Adipocyte (in vitro differentiated cells): Measurements from ENCODE around the gene IRAK3.
"Not testable (repeated sequence)": the region's sequence is repeated elsewhere in the genome, so short reads cannot be mapped to it uniquely, and the experiment has no call there.

Source experiments
- DNase-seq: peaks from one replicate; pipeline ENCODE4 v3.0.0-alpha.2; 2015; ENCODE audit warnings: low read depth
- H3K27me3 ChIP-seq: replicated peaks from 2 replicates; pipeline ENCODE4 v1.7.0; 2013; ENCODE audit warnings: mild to moderate bottlenecking, low read length, moderate library complexity; ENCODE audit not compliant: control insufficient read depth, insufficient read depth
- H3K36me3 ChIP-seq: 2 replicates; pipeline ENCODE4 v1.7.0; 2013; ENCODE audit warnings: low read length, mild to moderate bottlenecking, moderate library complexity; ENCODE audit not compliant: control insufficient read depth, insufficient read depth, severe bottlenecking
- H3K4me1 ChIP-seq: 2 replicates; pipeline ENCODE4 v1.7.0; 2013; ENCODE audit warnings: mild to moderate bottlenecking, low read length, moderate library complexity; ENCODE audit not compliant: control insufficient read depth, insufficient read depth
- H3K4me3 ChIP-seq: 2 replicates; pipeline ENCODE4 v1.7.0; 2013; ENCODE audit warnings: mild to moderate bottlenecking, low read length, moderate library complexity
- H3K9ac ChIP-seq: 2 replicates; pipeline ENCODE4 v1.7.0; 2013; ENCODE audit warnings: mild to moderate bottlenecking, low read length, moderate library complexity
- H3K9me3 ChIP-seq: 2 replicates; pipeline ENCODE4 v1.7.0; 2013; ENCODE audit warnings: mild to moderate bottlenecking, low read length, moderate library complexity; ENCODE audit not compliant: control insufficient read depth

IRAK3 gene

GRCh38 chr12:66217342-66217917 is 28.4 kb downstream of the IRAK3 start:
- Histone ChIP-seq H3K4me1 (peaks cover 8% of the 10 kb centered on the region), H3K9ac (no peak overlapping the region), H3K4me3 (no peak overlapping the region), H3K27me3 (no peaks in the 10 kb centered on the region), H3K36me3 (peaks cover 76% of the 10 kb centered on the region), H3K9me3 (peaks cover 8% of the 10 kb centered on the region)
- DNase-seq = no peak

GRCh38 chr12:66228462-66228861 is 39.4 kb downstream of the IRAK3 start:
- Histone ChIP-seq H3K9ac (no peak overlapping the region), H3K4me1 (no peaks in the 10 kb centered on the region), H3K27me3 (no peaks in the 10 kb centered on the region), H3K4me3 (no peak overlapping the region), H3K9me3 (no peaks in the 10 kb centered on the region), H3K36me3 (peaks cover 85% of the 10 kb centered on the region)
- no peak for DNase-seq

DNA sequence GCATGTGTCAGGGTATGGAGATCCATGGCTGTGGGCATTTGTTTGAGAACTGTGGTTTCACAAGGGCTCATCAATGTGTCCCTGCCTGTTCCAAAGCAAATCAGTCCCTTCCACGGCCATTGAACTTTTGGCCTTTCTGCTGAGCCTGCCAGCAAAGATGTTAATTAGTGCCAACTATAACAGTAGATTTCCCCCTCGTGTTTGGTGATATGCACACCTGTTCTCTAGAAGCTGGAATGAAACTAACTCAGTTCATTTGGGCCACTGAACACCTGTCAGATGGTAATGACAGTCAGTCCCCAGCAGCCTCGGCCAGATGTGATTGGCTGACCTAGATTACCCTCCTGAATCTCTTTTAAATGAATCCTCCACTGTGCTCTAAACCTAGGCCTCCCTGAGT is 43.2 kb downstream of the IRAK3 start:
- no peak overlapping the region for H3K9ac ChIP-seq
- no peaks in the 10 kb centered on the region for H3K9me3 ChIP-seq
- H3K4me1 ChIP-seq = peaks cover 18% of the 10 kb centered on the region
- DNase-seq = no peak
- H3K27me3 ChIP-seq = no peaks in the 10 kb centered on the region
- no peak overlapping the region for H3K4me3 ChIP-seq
- H3K36me3 ChIP-seq = peaks cover 52% of the 10 kb centered on the region

- not testable (repeated sequence) for H3K9me3 ChIP-seq, DNase-seq, H3K4me3 ChIP-seq, H3K27me3 ChIP-seq
- Histone ChIP-seq H3K4me1 (peaks cover 21% of the 10 kb centered on the region), H3K9ac (peak overlapping the region; percentile 67), H3K36me3 (peaks cover 35% of the 10 kb centered on the region)
Observed at GRCh38 chr12:66234037-66234693, 45.2 kb downstream of the IRAK3 start.

GRCh38 chr12:66234773-66235625 is 46.0 kb downstream of the IRAK3 start:
- H3K36me3 ChIP-seq = peaks cover 26% of the 10 kb centered on the region
- H3K9ac ChIP-seq = peak overlapping the region; percentile 88
- H3K27me3 ChIP-seq, H3K9me3 ChIP-seq: not testable (repeated sequence)
- peak overlapping the region; percentile 83 for H3K4me3 ChIP-seq
- DNase-seq = peak; percentile 66
- peaks cover 28% of the 10 kb centered on the region for H3K4me1 ChIP-seq

- no peaks in the 10 kb centered on the region for H3K27me3 ChIP-seq
- H3K9ac ChIP-seq = peak overlapping the region; percentile 88
- no peaks in the 10 kb centered on the region for H3K9me3 ChIP-seq
- H3K4me1 ChIP-seq = peaks cover 34% of the 10 kb centered on the region
- H3K36me3 ChIP-seq = peaks cover 19% of the 10 kb centered on the region
- peak; percentile 29 for DNase-seq
- H3K4me3 ChIP-seq = peak overlapping the region; percentile 83
Observed at GRCh38 chr12:66235626-66236281, 46.7 kb downstream of the IRAK3 start.

- not testable (repeated sequence) for H3K27me3 ChIP-seq, DNase-seq, H3K9me3 ChIP-seq
- peaks cover 39% of the 10 kb centered on the region for H3K4me1 ChIP-seq
- peak overlapping the region; percentile 83 for H3K4me3 ChIP-seq
- peak overlapping the region; percentile 88 for H3K9ac ChIP-seq
- peaks cover 14% of the 10 kb centered on the region for H3K36me3 ChIP-seq
Observed at GRCh38 chr12:66236282-66236675, 47.3 kb downstream of the IRAK3 start.

DNA sequence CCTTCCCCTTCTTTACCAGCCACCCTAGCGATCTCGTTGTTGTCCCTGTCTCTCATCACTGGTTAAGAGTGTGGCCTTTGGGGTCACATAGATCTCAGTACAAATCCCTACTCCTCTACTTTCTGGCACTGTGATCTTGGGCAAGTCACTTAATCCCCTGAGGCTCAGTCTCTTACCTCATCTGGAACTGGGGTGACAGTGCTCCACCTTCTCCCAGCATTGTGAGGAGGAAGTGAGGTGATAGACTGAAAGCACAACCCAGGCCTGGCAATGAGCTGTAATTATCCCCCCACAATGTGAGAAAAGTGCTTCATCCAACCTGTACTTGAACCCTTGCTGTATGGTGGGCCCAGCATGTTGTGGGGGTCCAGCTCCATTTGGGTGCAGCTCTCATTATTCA is 48.0 kb downstream of the IRAK3 start:
- peaks cover 44% of the 10 kb centered on the region for H3K4me1 ChIP-seq
- no peak overlapping the region for H3K9ac ChIP-seq
- H3K36me3 ChIP-seq = peaks cover 7% of the 10 kb centered on the region
- DNase-seq = no peak
- H3K4me3 ChIP-seq = no peak overlapping the region
- no peaks in the 10 kb centered on the region for H3K9me3 ChIP-seq
- H3K27me3 ChIP-seq = no peaks in the 10 kb centered on the region

DNA sequence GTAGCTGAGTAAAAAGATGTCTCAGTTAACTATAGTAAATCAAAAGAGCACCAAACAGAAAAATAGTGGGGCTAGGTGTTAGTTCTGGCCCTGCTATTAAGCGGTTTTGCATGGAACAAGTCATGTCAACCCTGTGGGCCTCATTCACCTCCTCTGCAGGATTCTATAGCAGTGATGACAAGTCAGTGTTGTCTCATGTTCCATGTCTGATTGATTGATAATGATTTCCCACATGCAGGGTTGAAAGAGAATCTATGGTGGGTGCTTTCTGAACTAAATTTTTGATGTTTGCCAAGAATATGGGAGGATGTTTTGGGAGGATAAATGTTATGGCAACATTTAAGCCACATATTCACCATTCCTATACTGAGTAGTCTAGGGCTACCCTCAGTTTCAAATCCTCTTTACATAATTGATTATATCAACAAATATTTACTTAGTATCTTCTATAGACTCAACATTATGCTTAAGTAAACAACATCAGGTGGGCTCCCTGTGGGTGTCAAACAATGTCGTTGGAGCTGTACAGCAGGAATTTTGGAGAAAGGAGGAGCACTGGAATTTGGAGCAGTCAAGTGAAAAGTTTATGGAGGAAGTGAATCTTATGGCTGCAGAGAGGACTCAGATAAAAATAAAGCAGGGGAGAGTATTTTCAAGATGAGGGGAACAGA is 48.6 kb downstream of the IRAK3 start:
- H3K9me3 ChIP-seq = no peaks in the 10 kb centered on the region
- no peak for DNase-seq
- H3K36me3 ChIP-seq = peaks cover 4% of the 10 kb centered on the region
- no peaks in the 10 kb centered on the region for H3K27me3 ChIP-seq
- H3K9ac ChIP-seq = no peak overlapping the region
- peaks cover 51% of the 10 kb centered on the region for H3K4me1 ChIP-seq
- no peak overlapping the region for H3K4me3 ChIP-seq

DNA sequence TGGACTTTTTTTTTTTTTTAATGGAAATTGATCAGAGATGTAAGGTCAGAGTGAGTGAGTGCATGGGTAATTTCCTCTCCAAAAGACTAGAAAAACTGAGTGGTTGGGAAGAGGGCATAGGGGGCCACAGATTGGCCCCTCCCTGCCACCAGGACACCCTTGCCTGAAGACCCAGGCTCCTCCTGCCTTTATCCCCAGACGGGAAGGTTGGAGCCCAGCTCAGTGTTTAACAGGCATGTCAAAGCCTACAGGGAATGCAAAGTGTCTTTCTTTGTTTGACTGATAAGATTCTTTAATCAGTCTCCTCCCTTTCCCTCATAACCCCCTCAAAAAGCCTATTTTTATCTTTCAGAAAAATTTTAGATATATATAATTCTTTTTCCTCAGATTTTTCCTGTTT is 50.3 kb downstream of the IRAK3 start:
- Histone ChIP-seq H3K27me3 (no peaks in the 10 kb centered on the region), H3K9me3 (no peaks in the 10 kb centered on the region), H3K4me3 (no peak overlapping the region), H3K36me3 (peaks cover 9% of the 10 kb centered on the region), H3K9ac (no peak overlapping the region), H3K4me1 (peaks cover 68% of the 10 kb centered on the region)
- DNase-seq = no peak
